Osteoblast (primary cell): Measurements from ENCODE around the gene TRAF5. TPM values are rescaled to one million over a fixed set of nuclear protein-coding genes. Genes with fewer than 3 reads are reported as not detected.

Experiments used
- DNase-seq: peaks from one replicate; pipeline ENCODE4 v3.0.0; 2011; ENCODE audit warnings: low spot score, mixed read lengths; ENCODE audit not compliant: insufficient read length; ENCODE audit errors: missing footprints
- H2AFZ ChIP-seq: 2 replicates; pipeline ENCODE4 v1.6.0; 2011; ENCODE audit warnings: mild to moderate bottlenecking, low read length
- H3K27ac ChIP-seq: 2 replicates; pipeline ENCODE4 v1.5.1; 2011; ENCODE audit warnings: mild to moderate bottlenecking, low read depth, low read length, moderate library complexity
- H3K27me3 ChIP-seq: 2 replicates; pipeline ENCODE4 v1.6.0; 2012; ENCODE audit warnings: mild to moderate bottlenecking, control low read depth, inconsistent platforms, low read length, moderate library complexity; ENCODE audit not compliant: insufficient read depth
- H3K36me3 ChIP-seq: 2 replicates; pipeline ENCODE4 v1.5.1; 2011; ENCODE audit warnings: mild to moderate bottlenecking, low read length, control low read depth, moderate library complexity; ENCODE audit not compliant: insufficient read depth
- H3K4me1 ChIP-seq: 2 replicates; pipeline ENCODE4 v1.5.1; 2011; ENCODE audit warnings: mild to moderate bottlenecking, low read length, control low read depth, moderate library complexity; ENCODE audit not compliant: insufficient read depth
- H3K4me2 ChIP-seq: 2 replicates; pipeline ENCODE4 v1.6.0; 2011; ENCODE audit warnings: mild to moderate bottlenecking, low read length; ENCODE audit not compliant: insufficient read depth
- H3K4me3 ChIP-seq: fragments of 200-600 bp; sonication (generic); 3 replicates; pipeline ENCODE4 v1.5.1; 2012; ENCODE audit warnings: mild to moderate bottlenecking, low read length, inconsistent platforms; ENCODE audit not compliant: insufficient read depth
- H3K79me2 ChIP-seq: 2 replicates; pipeline ENCODE4 v1.6.0; 2012; ENCODE audit warnings: mild to moderate bottlenecking, low read length, control low read depth, inconsistent platforms; ENCODE audit not compliant: insufficient read depth
- H3K9me3 ChIP-seq: 2 replicates; pipeline ENCODE4 v1.5.1; 2011; ENCODE audit warnings: low read depth, low read length, control low read depth
- H4K20me1 ChIP-seq: 2 replicates; pipeline ENCODE4 v1.6.0; 2012; ENCODE audit warnings: mild to moderate bottlenecking, low read length, control low read depth; ENCODE audit not compliant: insufficient read depth
- total RNA-seq: library from RNA; depleted of rRNA; stranded (reverse); fragments of >200 nt; gene quantifications from 2 replicates; pipeline ENCODE4 v1.2.3, GENCODE V29; 2012
- TF ChIP-seq, protein P1 (sequence below): IDR thresholded peaks from 2 replicates; pipeline ENCODE4 v1.5.1; 2011; ENCODE audit warnings: mild to moderate bottlenecking, low read depth, low read length, moderate library complexity; ENCODE audit errors: extremely low read depth

The TRAF5 gene
- total RNA-seq, 1 donor = 15.9 TPM

DNA sequence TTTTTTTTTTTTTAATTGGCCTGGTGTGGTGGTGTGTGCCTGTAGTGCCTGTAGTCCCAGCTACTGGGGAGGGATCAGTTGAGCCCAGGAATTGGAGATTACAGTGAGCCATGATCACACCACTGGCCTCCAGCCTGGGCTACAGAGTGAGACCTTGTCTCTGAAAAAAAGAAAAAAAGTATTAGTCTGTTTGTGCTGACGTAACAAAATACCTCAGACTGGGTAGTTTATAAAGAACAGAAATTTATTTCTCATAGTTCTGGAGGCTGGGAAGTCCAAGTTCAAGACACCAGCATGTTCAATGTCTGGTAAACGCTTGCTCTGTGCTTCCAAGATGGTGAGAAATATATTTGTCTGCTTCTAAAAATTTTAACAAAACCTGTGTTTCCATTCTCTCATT is 25.8 kb downstream of the TRAF5 start:
- peaks cover 17% of the 10 kb centered on the region for H3K79me2 ChIP-seq
- TF ChIP-seq, protein P1, sequence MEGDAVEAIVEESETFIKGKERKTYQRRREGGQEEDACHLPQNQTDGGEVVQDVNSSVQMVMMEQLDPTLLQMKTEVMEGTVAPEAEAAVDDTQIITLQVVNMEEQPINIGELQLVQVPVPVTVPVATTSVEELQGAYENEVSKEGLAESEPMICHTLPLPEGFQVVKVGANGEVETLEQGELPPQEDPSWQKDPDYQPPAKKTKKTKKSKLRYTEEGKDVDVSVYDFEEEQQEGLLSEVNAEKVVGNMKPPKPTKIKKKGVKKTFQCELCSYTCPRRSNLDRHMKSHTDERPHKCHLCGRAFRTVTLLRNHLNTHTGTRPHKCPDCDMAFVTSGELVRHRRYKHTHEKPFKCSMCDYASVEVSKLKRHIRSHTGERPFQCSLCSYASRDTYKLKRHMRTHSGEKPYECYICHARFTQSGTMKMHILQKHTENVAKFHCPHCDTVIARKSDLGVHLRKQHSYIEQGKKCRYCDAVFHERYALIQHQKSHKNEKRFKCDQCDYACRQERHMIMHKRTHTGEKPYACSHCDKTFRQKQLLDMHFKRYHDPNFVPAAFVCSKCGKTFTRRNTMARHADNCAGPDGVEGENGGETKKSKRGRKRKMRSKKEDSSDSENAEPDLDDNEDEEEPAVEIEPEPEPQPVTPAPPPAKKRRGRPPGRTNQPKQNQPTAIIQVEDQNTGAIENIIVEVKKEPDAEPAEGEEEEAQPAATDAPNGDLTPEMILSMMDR = no peak
- H3K4me2 ChIP-seq = no peak overlapping the region

DNA sequence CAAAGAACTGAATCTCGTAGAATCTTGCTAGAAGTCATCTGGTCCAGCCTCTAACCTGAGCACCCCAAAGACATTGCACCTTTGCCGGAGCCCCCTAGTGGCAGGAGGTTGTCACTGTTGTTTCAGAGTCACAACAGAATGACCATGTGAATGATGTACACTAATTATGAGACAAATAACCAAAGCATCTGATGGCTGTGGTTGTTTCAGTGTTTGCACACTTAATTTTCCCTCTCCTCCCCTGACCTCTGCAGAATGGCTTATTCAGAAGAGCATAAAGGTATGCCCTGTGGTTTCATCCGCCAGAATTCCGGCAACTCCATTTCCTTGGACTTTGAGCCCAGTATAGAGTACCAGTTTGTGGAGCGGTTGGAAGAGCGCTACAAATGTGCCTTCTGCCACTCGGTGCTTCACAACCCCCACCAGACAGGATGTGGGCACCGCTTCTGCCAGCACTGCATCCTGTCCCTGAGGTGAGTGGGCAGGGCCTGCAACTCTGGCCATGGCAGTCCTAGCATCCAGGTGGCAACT is 26.4 kb downstream of the TRAF5 start:
- Histone ChIP-seq H3K4me3 (no peak overlapping the region), H3K36me3 (no peaks in the 10 kb centered on the region), H3K9me3 (no peaks in the 10 kb centered on the region), H3K27me3 (no peaks in the 10 kb centered on the region), H4K20me1 (no peaks in the 10 kb centered on the region), H3K4me1 (peaks cover 14% of the 10 kb centered on the region), H3K4me2 (no peak overlapping the region), H2AFZ (no peak overlapping the region), H3K79me2 (peaks cover 17% of the 10 kb centered on the region), H3K27ac (no peak overlapping the region)
- DNase-seq = no peak
- TF ChIP-seq, protein P1 = peak; percentile 70

More for the DNA sequence above, 25.8 kb downstream of the TRAF5 start:
- Histone ChIP-seq H3K27me3 (no peaks in the 10 kb centered on the region), H4K20me1 (no peaks in the 10 kb centered on the region), H3K27ac (no peak overlapping the region), H2AFZ (no peak overlapping the region), H3K36me3 (no peaks in the 10 kb centered on the region), H3K4me1 (peaks cover 12% of the 10 kb centered on the region), H3K9me3 (no peaks in the 10 kb centered on the region), H3K4me3 (no peak overlapping the region)
- DNase-seq = no peak

DNA sequence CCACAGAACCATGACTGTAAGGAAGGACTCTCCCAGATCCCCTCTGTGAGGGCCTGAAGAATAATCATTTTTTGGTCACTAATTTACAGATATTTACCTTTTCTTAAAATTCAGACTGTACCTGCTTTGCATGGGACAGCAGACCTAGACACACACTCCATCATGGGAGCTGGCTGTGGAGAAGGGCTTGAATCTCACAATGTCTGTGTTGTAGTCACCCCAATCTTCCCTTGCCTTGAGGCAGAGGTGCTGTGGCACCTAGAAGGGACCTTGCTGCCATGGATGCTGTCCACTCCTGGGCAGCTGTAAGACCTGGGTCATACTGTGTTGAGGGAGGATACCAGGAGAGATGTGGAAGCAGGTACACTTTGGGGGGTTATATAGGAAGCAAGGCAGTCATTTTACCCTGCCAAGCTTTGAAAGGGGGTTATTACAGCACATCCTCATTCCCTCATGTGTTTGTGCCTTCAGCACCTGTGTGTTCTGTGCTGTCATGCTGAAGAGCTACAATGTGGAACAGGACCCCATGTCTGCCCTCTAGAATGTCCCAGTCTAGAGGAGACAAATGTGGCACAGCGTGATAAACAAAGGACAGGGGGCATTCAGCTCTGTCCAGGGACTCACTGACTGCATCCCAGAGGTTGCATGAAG is 27.1 kb downstream of the TRAF5 start:
- H3K4me2 ChIP-seq = no peak overlapping the region
- H4K20me1 ChIP-seq = no peaks in the 10 kb centered on the region
- no peak overlapping the region for H3K4me3 ChIP-seq
- no peaks in the 10 kb centered on the region for H3K27me3 ChIP-seq
- peaks cover 17% of the 10 kb centered on the region for H3K79me2 ChIP-seq
- DNase-seq = no peak
- TF ChIP-seq, protein P1 = no peak
- no peaks in the 10 kb centered on the region for H3K9me3 ChIP-seq
- no peak overlapping the region for H2AFZ ChIP-seq
- peaks cover 14% of the 10 kb centered on the region for H3K4me1 ChIP-seq
- no peak overlapping the region for H3K27ac ChIP-seq
- no peaks in the 10 kb centered on the region for H3K36me3 ChIP-seq

DNA sequence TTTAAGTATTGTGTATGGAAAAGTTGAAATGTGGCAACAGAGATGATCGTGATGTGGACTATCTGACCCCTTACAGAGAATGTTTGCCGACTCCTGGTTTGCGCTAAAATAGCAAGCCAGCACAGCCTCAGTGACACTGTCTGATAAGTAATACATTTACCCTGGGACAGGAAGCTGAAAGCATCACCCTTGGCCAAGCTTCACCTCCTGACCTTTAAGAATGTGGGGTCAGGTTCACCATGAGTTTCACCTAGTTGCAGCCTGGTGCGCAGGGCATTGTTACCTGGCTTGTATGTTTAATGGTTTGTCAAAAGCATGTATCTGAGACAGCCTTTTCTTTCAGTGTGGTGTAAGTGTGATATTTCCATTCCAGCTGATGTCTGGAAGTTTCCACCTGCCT is 29.2 kb downstream of the TRAF5 start:
- Histone ChIP-seq H4K20me1 (no peaks in the 10 kb centered on the region), H3K9me3 (no peaks in the 10 kb centered on the region), H2AFZ (no peak overlapping the region), H3K27me3 (no peaks in the 10 kb centered on the region), H3K4me2 (no peak overlapping the region), H3K4me1 (peaks cover 14% of the 10 kb centered on the region), H3K79me2 (peaks cover 12% of the 10 kb centered on the region), H3K4me3 (no peak overlapping the region), H3K36me3 (peaks cover 4% of the 10 kb centered on the region), H3K27ac (no peak overlapping the region)
- DNase-seq = no peak
- TF ChIP-seq, protein P1 = no peak
